Right cardiac atrium (tissue), 5 donors: ENCODE results near the gene CALD1. TPM values are rescaled to one million over a fixed set of nuclear protein-coding genes. Genes with fewer than 3 reads are reported as not detected.

Experiments used
- ATAC-seq, 2 donors: fragments of 200-7000 bp; cut with Tn5 transposase; one replicate each; pipeline versions ENCODE4 v1.8.0 to v1.9.1; 2020; ENCODE audit warnings: moderate library complexity in 2 of 2, mild to moderate bottlenecking in 1 of 2
- DNase-seq, 3 donors: peaks; one replicate each; pipeline ENCODE4 v3.0.0-alpha.2; 2020
- H3K27ac ChIP-seq: one replicate; pipeline ENCODE4 v1.5.1; 2013; ENCODE audit warnings: mild to moderate bottlenecking, low read length, control low read depth, moderate library complexity
- H3K27me3 ChIP-seq: one replicate; pipeline ENCODE4 v1.6.1; 2013; ENCODE audit not compliant: control insufficient read depth, insufficient read depth
- H3K4me1 ChIP-seq: one replicate; pipeline ENCODE4 v1.6.1; 2013; ENCODE audit warnings: low read length; ENCODE audit not compliant: control insufficient read depth, insufficient read depth
- H3K4me3 ChIP-seq: one replicate; pipeline ENCODE4 v1.5.1; 2013; ENCODE audit warnings: low read length, control low read depth
- H3K9me3 ChIP-seq: one replicate; pipeline ENCODE4 v1.6.1; 2013; ENCODE audit warnings: low read length; ENCODE audit not compliant: control insufficient read depth
- WGBS: extraction: QIAGEN DNeasy Blood & Tissue Kit; methylation state at CpG from one replicate; pipeline ENCODE4 v1.1.7; 2013; 5-methylcytosine and 5-hydroxymethylcytosine counted together
- intact Hi-C, 4 donors: fragments of 100-400 bp; cut with DNase I; formaldehyde crosslinking; loops; one replicate each; pipeline versions ENCODE4 v1.11.0 to v1.14.0; 2022 to 2023
- polyA plus RNA-seq: library from polyadenylated mRNA; stranded (reverse); fragments of 200-250 nt; gene quantifications from one replicate; pipeline ENCODE4 v1.2.3, GENCODE V29; 2013
- total RNA-seq, 4 donors: library from RNA; stranded (reverse); fragmentation: NEBNext Ultra II Directional; extraction: Animal tissue kit (Norgen Biotek cat#: 25700); gene quantifications; one replicate each; pipeline ENCODE4 v1.2.1, GENCODE V29; 2021
- donor health status: healthy with polysubstance abuse.
- donor health status: DM: no; HTN: yes; CAD: no.
- donor health status: DM: no; HTN: no; CAD: no.
- donor health status: DM: no; HTN: yes; CAD: no; lungs with severe emphysema.
- donor health status: DM: yes; HTN: yes; CAD: no.

CALD1 gene
- total and polyA plus RNA-seq, 5 donors: 93.9 to 214 (median 135) TPM

- ATAC-seq: no peak
- no peak overlapping the region for H3K27ac ChIP-seq
Observed at GRCh38 chr7:134928554-134928953, 149.1 kb downstream of the CALD1 start.

GRCh38 chr7:134931487-134931886, 152.1 kb downstream of the CALD1 start:
- H3K27me3 ChIP-seq: no peaks in the 10 kb centered on the region
- WGBS: 35% methylated on average over 1 of the region's 1 CpG
- peaks cover 18% of the 10 kb centered on the region for H3K4me1 ChIP-seq
- no peaks in the 10 kb centered on the region for H3K9me3 ChIP-seq
- DNase-seq (peak; percentile 50 to 73 (median 64)), ATAC-seq (peak; percentile 41 to 55)
- intact Hi-C loops: loop anchor here in 2 of 4 donors (10.0 kb wide), 2 partner anchors 47 to 147 kb away; no protein-coding TSS in a partner anchor
- no peak overlapping the region for H3K4me3 ChIP-seq
- H3K27ac ChIP-seq: no peak overlapping the region

More at GRCh38 chr7:134928554-134928953, 149.1 kb downstream of the CALD1 start:
- 91% methylated on average over 18 of the region's 18 CpGs for WGBS
- Histone ChIP-seq H3K9me3 (no peaks in the 10 kb centered on the region), H3K27me3 (no peaks in the 10 kb centered on the region), H3K4me3 (no peak overlapping the region), H3K4me1 (peaks cover 16% of the 10 kb centered on the region)
- intact Hi-C loops: no loop called here
- DNase-seq: no peak

GRCh38 chr7:134932707-134933370, 153.4 kb downstream of the CALD1 start:
- ATAC-seq: peak; percentile 88
- Histone ChIP-seq H3K4me3 (no peak overlapping the region), H3K27me3 (no peaks in the 10 kb centered on the region), H3K27ac (peak overlapping the region; percentile 96), H3K4me1 (peaks cover 20% of the 10 kb centered on the region), H3K9me3 (no peaks in the 10 kb centered on the region)
- WGBS: 46% methylated on average over 17 of the region's 17 CpGs
- peak; percentile 72 to 87 (median 83) for DNase-seq
- intact Hi-C loops: loop anchor here in 2 of 4 donors (10.0 kb wide), 2 partner anchors 48 to 148 kb away; no protein-coding TSS in a partner anchor

GRCh38 chr7:134933460-134934068, 154.1 kb downstream of the CALD1 start:
- DNase-seq: no peak
- Histone ChIP-seq H3K27me3 (no peaks in the 10 kb centered on the region), H3K27ac (peak overlapping the region; percentile 96), H3K4me3 (no peak overlapping the region), H3K4me1 (peaks cover 23% of the 10 kb centered on the region), H3K9me3 (no peaks in the 10 kb centered on the region)
- no peak for ATAC-seq
- intact Hi-C loops: loop anchor here in 2 of 4 donors (10.0 kb wide), 2 partner anchors 49 to 149 kb away; no protein-coding TSS in a partner anchor
- WGBS: 78% methylated on average over 3 of the region's 3 CpGs

- ATAC-seq (no peak), DNase-seq (no peak)
- Histone ChIP-seq H3K27me3 (no peaks in the 10 kb centered on the region), H3K4me3 (no peak overlapping the region), H3K9me3 (no peaks in the 10 kb centered on the region), H3K4me1 (peaks cover 23% of the 10 kb centered on the region), H3K27ac (no peak overlapping the region)
- intact Hi-C loops: loop anchor here in 3 of 4 donors (5.0 to 10.0 kb wide), 3 partner anchors 43 to 151 kb away; no protein-coding TSS in a partner anchor
- 82% methylated on average over 2 of the region's 2 CpGs for WGBS
Observed at GRCh38 chr7:134935701-134936100, 156.3 kb downstream of the CALD1 start.

GRCh38 chr7:134936893-134937510, 157.6 kb downstream of the CALD1 start:
- 42% methylated on average over 3 of the region's 3 CpGs for WGBS
- no peak for DNase-seq
- peak overlapping the region; percentile 49 for H3K27ac ChIP-seq
- peaks cover 22% of the 10 kb centered on the region for H3K4me1 ChIP-seq
- ATAC-seq: no peak
- H3K9me3 ChIP-seq: no peaks in the 10 kb centered on the region
- intact Hi-C loops: loop anchor here in 3 of 4 donors (5.0 to 10.0 kb wide), 3 partner anchors 45 to 152 kb away; no protein-coding TSS in a partner anchor
- H3K4me3 ChIP-seq: no peak overlapping the region
- no peaks in the 10 kb centered on the region for H3K27me3 ChIP-seq

GRCh38 chr7:134938141-134938540, 158.7 kb downstream of the CALD1 start:
- no peak overlapping the region for H3K27ac ChIP-seq
- peaks cover 15% of the 10 kb centered on the region for H3K4me1 ChIP-seq
- no peak for DNase-seq
- no peaks in the 10 kb centered on the region for H3K9me3 ChIP-seq
- H3K27me3 ChIP-seq: no peaks in the 10 kb centered on the region
- WGBS: 67% methylated on average over 4 of the region's 4 CpGs
- no peak overlapping the region for H3K4me3 ChIP-seq
- intact Hi-C loops: loop anchor here in 3 of 4 donors (5.0 to 10.0 kb wide), 3 partner anchors 46 to 153 kb away; no protein-coding TSS in a partner anchor
- no peak for ATAC-seq

GRCh38 chr7:134939136-134939535, 159.7 kb downstream of the CALD1 start:
- H3K4me1 ChIP-seq: peaks cover 9% of the 10 kb centered on the region
- ATAC-seq: no peak
- no peak overlapping the region for H3K4me3 ChIP-seq
- peak overlapping the region; percentile 13 for H3K27ac ChIP-seq
- no peaks in the 10 kb centered on the region for H3K27me3 ChIP-seq
- intact Hi-C loops: loop anchor here in 3 of 4 donors (5.0 to 10.0 kb wide), 3 partner anchors 47 to 154 kb away; no protein-coding TSS in a partner anchor
- H3K9me3 ChIP-seq: no peaks in the 10 kb centered on the region
- 66% methylated on average over 4 of the region's 4 CpGs for WGBS
- DNase-seq: no peak

- Histone ChIP-seq H3K27ac (no peak overlapping the region), H3K27me3 (no peaks in the 10 kb centered on the region), H3K9me3 (no peaks in the 10 kb centered on the region), H3K4me3 (no peak overlapping the region), H3K4me1 (peaks cover 9% of the 10 kb centered on the region)
- intact Hi-C loops: loop anchor here in 1 of 4 donors (5.0 kb wide), 1 partner anchor 248 kb away; no protein-coding TSS in a partner anchor
- ATAC-seq: no peak
- DNase-seq: no peak
Observed at GRCh38 chr7:134940729-134941128, 161.3 kb downstream of the CALD1 start.

GRCh38 chr7:134941185-134941900, 161.9 kb downstream of the CALD1 start:
- Histone ChIP-seq H3K4me1 (peaks cover 9% of the 10 kb centered on the region), H3K27me3 (no peaks in the 10 kb centered on the region), H3K9me3 (no peaks in the 10 kb centered on the region), H3K27ac (peak overlapping the region; percentile 64), H3K4me3 (no peak overlapping the region)
- WGBS: 58% methylated on average over 3 of the region's 3 CpGs
- peak in 1 of 2 donors; percentile 40 for ATAC-seq
- intact Hi-C loops: loop anchor here in 1 of 4 donors (5.0 kb wide), 1 partner anchor 249 kb away; no protein-coding TSS in a partner anchor
- DNase-seq: no peak
